Erythroblast (primary cell): ENCODE data around the gene HTRA3.

Source experiments
- DNase-seq, 2 experiments: peaks; one replicate each; lab custom pipeline; 2025; lab: John Stamatoyannopoulos, UW
- GATA1 ChIP-seq: IDR thresholded peaks from 2 replicates; pipeline ENCODE4 v1.6.1; 2011; ENCODE audit warnings: low read depth, mild to moderate bottlenecking, control low read depth, low read length, moderate library complexity
- POLR2A ChIP-seq: IDR thresholded peaks from 2 replicates; pipeline ENCODE4 v1.6.1; 2011; ENCODE audit warnings: mild to moderate bottlenecking, low read length

HTRA3 gene

GRCh38 chr4:8287343-8288280 lies 18.1 kb downstream of the HTRA3 start:
- TF ChIP-seq POLR2A (no peak), GATA1 (no peak)
- DNase-seq, result no peak

GRCh38 chr4:8289151-8289750 lies 19.7 kb downstream of the HTRA3 start:
- TF ChIP-seq GATA1 (no peak), POLR2A (no peak)
- no peak for DNase-seq

GRCh38 chr4:8289956-8290700 lies 20.6 kb downstream of the HTRA3 start:
- no peak for TF ChIP-seq POLR2A
- no peak for TF ChIP-seq GATA1
- DNase-seq, result no peak

- no peak for DNase-seq
- TF ChIP-seq POLR2A, result no peak
- TF ChIP-seq GATA1, result no peak
These were observed 21.1 kb downstream of the HTRA3 start for GRCh38 chr4:8290701-8290970.

- TF ChIP-seq GATA1, result no peak
- TF ChIP-seq POLR2A, result no peak
- no peak for DNase-seq
These were observed 21.6 kb downstream of the HTRA3 start for GRCh38 chr4:8291036-8291682.

GRCh38 chr4:8291701-8292477 lies 22.3 kb downstream of the HTRA3 start:
- no peak for DNase-seq
- TF ChIP-seq POLR2A (no peak), GATA1 (no peak)

- DNase-seq, result no peak
- TF ChIP-seq POLR2A (no peak), GATA1 (no peak)
These were observed 23.0 kb downstream of the HTRA3 start for GRCh38 chr4:8292478-8293107.

- no peak for DNase-seq
These were observed 23.8 kb downstream of the HTRA3 start for GRCh38 chr4:8293131-8293975.

GRCh38 chr4:8294036-8294435 lies 24.5 kb downstream of the HTRA3 start:
- DNase-seq, result no peak
- TF ChIP-seq POLR2A (no peak), GATA1 (no peak)

More at GRCh38 chr4:8293131-8293975, 23.8 kb downstream of the HTRA3 start:
- TF ChIP-seq GATA1 (no peak), POLR2A (no peak)

GRCh38 chr4:8294775-8295174 lies 25.2 kb downstream of the HTRA3 start:
- no peak for TF ChIP-seq POLR2A
- no peak for DNase-seq

- DNase-seq, result no peak
- TF ChIP-seq GATA1 (no peak), POLR2A (no peak)
These were observed 25.9 kb downstream of the HTRA3 start for GRCh38 chr4:8295471-8295870.

- no peak for DNase-seq
- TF ChIP-seq GATA1 (no peak), POLR2A (no peak)
These were observed 26.9 kb downstream of the HTRA3 start for GRCh38 chr4:8296491-8296890.
